ENCODE data around the gene MEGF11.

GRCh38 chr15:66151809-66152208, 101.7 kb downstream of the MEGF11 start:
- peak; percentile 48 for TF ChIP-seq CTCF (IDR thresholded peaks at IDR 0.05)
- no peak for TF ChIP-seq EZH2 (IDR thresholded peaks at IDR 0.05)

Measured in neural progenitor cell (in vitro differentiated cells).